ENCODE measurements around the gene LUZP1.

DNA sequence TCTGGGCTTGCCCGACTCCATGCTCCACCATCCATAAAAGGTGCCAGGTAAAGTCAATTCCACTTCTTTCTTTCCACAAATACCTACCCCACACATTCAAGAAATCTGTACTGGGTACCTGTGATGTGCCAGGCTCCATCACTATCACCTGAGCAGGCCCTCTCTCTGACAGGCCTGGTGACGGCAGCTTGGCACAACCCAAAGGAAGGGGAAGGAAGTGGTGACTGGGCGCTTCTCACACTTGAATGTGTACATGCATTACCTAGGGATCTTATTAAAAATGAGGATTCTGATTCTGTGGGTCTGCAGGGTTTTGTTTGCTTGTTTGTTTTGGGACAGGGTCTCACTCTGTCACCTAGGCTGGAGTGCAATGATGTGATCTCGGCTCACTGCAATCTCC lies 41.1 kb upstream of the LUZP1 start:
- TF ChIP-seq, protein P1, sequence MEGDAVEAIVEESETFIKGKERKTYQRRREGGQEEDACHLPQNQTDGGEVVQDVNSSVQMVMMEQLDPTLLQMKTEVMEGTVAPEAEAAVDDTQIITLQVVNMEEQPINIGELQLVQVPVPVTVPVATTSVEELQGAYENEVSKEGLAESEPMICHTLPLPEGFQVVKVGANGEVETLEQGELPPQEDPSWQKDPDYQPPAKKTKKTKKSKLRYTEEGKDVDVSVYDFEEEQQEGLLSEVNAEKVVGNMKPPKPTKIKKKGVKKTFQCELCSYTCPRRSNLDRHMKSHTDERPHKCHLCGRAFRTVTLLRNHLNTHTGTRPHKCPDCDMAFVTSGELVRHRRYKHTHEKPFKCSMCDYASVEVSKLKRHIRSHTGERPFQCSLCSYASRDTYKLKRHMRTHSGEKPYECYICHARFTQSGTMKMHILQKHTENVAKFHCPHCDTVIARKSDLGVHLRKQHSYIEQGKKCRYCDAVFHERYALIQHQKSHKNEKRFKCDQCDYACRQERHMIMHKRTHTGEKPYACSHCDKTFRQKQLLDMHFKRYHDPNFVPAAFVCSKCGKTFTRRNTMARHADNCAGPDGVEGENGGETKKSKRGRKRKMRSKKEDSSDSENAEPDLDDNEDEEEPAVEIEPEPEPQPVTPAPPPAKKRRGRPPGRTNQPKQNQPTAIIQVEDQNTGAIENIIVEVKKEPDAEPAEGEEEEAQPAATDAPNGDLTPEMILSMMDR (IDR thresholded peaks at IDR 0.05) = no peak
- TF ChIP-seq POLR2A (IDR thresholded peaks at IDR 0.05) = no peak
